GOT3 (cell line): ENCODE results near the gene KCNJ5.

Experiments
- DNase-seq: peaks from one replicate; lab custom pipeline; 2025; ENCODE audit warnings: mixed read lengths; lab: John Stamatoyannopoulos, UW

The KCNJ5 gene

GRCh38 chr11:128933481-128934178 is 42.5 kb downstream of the KCNJ5 start:
- DNase-seq: no peak

- no peak for DNase-seq
Observed at GRCh38 chr11:128934351-128934750, 43.2 kb downstream of the KCNJ5 start.

- no peak for DNase-seq
Observed at GRCh38 chr11:128934926-128935325, 43.8 kb downstream of the KCNJ5 start.

DNA sequence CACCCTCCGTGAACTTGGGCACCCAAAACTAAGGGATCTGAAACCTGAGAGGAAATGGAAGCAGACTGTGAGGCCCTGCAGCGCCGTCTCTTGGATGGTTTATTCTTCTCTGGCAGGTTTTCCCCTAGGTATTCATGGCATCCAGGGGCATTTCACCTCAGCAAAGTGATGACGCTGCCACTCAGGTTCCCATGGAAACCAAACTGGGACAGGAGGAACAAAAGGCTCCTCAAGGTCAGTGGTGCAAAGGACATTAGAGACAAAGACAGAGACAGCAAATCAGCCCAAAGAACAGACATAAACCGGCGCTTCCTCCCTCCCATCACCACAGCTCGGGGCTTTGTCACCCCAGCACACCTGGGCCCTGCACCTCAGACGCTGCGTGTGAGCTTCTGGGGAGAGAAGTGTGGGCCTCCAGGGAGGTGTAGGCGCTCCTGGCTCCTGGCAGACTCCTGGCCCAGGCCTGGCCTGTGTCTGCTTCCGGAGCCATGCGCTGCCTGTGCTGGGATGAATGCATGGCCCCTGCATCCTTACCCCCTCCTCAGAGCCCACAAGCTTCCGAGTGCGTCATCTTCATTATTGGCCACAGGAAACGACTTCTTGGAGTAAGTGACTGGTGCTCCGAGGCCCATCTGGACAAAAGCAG is 45.6 kb downstream of the KCNJ5 start:
- no peak for DNase-seq

DNA sequence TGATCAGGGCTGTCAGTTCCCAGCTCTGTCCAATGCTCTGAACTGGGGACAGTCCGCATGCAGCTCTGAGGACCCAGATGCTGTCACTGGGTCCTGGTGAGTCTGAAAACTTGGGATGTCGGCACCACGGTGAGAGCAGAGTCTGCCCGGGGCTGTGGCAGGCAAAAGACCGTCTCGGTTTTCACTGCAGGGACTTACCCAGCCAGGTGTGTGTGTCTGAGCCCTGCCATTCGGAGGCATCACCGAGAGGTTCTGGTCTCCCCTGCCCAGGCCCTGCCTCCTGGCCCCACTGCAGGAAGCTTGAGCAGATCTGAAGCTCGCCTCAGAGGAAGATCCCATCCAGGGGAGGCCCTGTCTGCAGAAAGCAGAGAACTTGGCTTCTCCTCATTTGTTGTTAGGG is 46.3 kb downstream of the KCNJ5 start:
- no peak for DNase-seq

DNA sequence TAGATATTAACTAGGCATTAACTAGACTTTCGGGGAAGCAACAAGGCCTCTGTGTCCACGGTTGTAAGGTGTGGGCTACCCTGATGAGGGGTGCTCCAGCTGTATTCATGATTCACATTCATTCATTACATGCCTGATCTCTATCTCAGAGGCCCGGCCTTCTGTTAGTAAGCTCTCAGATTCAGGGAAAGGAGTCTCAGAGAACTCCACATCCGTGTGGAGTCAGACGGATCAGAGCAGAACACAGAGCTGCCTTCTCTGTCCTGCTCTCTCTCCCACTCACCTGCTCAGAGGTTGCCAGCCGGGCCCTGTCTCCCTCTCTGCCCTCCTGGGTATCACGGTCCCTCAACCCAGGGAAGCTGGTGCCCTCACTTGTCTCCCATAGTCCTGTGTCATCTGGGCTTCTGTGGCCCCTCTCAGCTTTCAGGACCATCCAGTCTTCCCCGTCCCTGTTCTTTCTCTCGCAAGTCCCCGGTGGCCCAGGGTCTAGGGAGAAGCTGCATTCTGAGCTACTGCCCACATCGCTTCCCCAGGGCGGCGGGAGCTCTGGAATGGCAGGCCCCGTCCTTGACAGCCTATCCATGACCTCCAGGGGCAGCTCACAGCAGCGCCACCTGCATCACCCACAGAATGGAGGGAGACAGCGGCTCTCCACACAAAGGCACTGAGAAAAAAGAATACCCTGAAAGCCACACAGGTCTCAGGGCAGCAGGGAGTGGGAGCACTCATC is 47.2 kb downstream of the KCNJ5 start:
- no peak for DNase-seq

- no peak for DNase-seq
Observed at GRCh38 chr11:128939591-128939990, 48.4 kb downstream of the KCNJ5 start.

GRCh38 chr11:128940156-128940555 is 49.0 kb downstream of the KCNJ5 start:
- no peak for DNase-seq

- DNase-seq: no peak
Observed at GRCh38 chr11:128940603-128941002, 49.4 kb downstream of the KCNJ5 start.

GRCh38 chr11:128941110-128941509 is 50.0 kb downstream of the KCNJ5 start:
- DNase-seq: no peak

- DNase-seq: no peak
Observed at GRCh38 chr11:128941573-128942271, 50.6 kb downstream of the KCNJ5 start.

DNA sequence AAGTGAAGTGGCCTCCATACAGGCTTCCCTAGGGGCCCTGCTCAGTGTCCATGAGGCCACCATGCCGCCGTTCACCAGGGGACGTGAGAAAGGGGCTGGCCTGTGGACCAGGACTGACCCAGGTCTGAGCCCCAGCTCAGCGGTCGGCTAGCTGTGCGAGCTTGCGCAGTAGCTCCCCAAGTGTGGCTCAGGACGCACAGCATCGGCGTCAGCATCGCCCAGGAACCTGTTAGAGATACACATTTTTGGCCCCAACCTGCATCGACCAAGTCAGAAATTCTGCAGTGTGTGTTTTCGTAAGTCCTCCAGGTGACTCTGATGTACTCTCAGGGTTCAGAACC is 51.1 kb downstream of the KCNJ5 start:
- no peak for DNase-seq

DNA sequence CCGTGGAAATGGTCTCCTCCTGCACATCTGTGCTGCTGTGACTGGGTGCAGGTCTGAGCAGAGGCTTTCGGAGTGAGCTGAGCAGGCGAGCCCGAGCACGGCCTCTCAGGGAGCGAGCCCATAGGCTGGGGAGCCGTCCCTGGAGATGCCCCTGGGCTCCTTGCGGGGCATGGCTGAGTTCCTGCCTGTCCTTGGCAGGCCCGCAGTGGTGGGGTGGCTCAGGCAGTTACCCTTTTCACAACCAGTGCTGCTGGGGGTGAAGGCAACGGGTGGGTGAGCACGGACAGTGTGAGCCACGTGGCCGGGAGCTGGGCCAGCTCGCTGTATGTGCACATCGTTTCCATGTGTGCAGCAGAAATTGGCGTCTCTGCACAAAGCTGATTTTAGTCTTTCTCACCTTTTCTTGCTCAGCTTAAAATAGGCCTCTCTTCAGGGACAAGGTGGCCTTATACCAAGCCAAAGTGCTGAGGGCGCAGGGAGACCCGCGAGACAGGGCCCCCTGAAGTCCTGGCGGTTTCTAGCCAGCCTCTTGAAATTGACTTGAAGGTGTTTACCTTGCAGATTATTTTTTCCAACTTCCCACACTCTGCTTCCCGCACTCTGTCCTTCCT is 51.8 kb downstream of the KCNJ5 start, which contains the start of gene TP53AIP1:
TP53AIP1 (minus strand) TSS at position 55 of the 611 bp plus-strand sequence. CDS start 5,053 bp downstream, outside the sequence.
- no peak for DNase-seq

DNA sequence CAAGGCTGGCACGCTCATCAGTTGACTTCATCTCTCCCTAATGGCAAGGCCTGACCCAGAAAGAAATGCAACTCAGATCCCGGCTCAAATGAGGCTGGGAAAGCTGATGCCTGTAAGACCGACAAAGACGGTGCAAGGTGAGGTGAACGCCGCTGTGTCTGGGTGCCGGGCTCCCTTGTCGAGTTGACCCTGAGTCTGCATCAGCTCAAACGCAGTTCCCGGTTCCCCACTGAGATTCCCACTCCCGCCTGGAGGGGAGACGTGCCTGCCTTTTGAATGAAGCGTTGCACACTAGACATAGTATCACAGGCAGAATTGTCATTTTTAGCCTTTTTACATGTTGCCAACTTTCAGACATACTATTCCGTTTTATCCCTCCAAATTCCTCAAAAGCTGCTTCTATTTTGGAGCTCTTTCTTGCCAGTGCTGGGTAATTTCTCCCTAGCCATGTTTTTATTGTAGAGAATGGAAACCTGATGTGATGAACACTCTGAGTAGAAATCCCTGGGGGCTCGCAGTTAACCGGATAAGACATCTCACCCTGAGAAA is 52.3 kb downstream of the KCNJ5 start:
- DNase-seq: no peak

- no peak for DNase-seq
Observed at GRCh38 chr11:128946648-128947047, 55.5 kb downstream of the KCNJ5 start.

DNA sequence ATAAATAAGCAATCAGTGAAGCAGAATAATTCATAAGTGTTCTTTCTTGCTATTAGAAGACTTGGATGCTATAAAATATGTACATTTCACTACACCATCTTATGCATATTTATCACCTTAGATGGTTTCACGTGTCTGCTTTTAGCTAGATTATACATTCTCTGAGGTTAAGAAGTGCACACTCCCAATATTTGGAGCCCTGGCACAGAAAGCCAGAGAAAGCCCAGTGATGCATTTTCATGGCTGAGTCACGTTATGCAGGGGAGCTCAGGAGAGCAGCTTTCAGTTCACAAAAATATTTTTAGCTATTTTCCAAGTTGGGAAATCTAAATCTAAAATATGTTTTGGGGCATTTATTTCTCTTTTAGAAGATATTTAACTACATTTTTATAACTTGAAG is 56.6 kb downstream of the KCNJ5 start:
- DNase-seq: no peak

GRCh38 chr11:128948583-128948982 is 57.4 kb downstream of the KCNJ5 start:
- DNase-seq: no peak

DNA sequence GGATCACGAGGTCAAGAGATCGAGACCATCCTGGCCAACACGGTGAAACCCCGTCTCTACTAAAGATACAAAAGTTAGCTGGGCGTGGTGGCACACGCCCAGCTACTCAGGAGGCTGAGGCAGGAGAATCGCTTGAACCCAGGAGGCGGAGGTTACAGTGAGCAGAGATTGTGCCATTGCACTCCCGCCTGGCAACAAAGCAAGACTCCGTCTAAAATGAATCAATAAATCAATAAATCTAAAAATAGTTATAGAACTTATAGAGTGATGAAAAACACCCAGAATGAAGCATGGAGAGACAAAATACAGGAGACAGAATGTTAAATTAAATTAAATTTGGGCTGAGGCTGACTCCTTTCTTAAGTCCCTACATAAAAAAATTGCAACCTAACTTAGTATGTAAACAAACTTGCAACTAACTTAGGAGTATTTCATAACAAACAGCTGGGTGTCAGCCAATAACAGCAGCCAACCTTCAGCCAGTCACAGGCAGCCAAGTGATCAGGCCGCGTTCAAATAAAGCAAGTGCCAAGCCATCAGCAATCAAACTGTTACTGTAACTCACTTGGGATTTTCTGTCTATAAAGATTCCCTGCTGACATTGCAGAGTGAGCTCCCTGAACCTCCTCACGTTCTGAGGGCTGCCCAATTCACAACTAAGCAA is 58.8 kb downstream of the KCNJ5 start:
- no peak for DNase-seq

- no peak for DNase-seq
Observed at GRCh38 chr11:128953151-128953550, 62.0 kb downstream of the KCNJ5 start.

DNA sequence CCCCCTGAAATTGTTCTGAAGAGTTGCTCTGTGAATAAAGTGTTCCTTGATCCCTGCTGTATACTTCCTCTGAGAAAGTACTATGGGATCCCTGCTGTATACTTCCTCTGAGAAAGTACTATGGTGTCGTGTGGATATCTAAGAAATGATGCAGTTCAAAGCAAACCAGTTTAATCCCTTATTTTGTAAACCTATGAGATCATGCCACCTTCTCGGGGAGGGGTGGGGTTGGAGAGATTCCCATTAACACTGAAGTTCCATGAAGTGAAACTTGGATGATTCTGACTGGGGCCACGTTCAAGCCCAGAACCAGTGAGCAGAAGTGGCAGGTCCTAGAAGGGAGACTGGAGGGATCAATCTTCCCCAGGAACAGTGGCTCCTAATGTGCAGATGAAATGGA is 64.5 kb downstream of the KCNJ5 start:
- no peak for DNase-seq
